Measurements from ENCODE around the gene CTXN1.
A peak's percentile ranks its signal among the peaks of the same experiment; 100 is the strongest.
"Not testable (repeated sequence)": the region's sequence is repeated elsewhere in the genome, so short reads cannot be mapped to it uniquely, and the experiment has no call there.

Gene CTXN1

GRCh38 chr19:7925171-7925851, 624 bp downstream of the CTXN1 start:
- DNase-seq (ENCODE audit: low spot score): peak; percentile 96

DNA sequence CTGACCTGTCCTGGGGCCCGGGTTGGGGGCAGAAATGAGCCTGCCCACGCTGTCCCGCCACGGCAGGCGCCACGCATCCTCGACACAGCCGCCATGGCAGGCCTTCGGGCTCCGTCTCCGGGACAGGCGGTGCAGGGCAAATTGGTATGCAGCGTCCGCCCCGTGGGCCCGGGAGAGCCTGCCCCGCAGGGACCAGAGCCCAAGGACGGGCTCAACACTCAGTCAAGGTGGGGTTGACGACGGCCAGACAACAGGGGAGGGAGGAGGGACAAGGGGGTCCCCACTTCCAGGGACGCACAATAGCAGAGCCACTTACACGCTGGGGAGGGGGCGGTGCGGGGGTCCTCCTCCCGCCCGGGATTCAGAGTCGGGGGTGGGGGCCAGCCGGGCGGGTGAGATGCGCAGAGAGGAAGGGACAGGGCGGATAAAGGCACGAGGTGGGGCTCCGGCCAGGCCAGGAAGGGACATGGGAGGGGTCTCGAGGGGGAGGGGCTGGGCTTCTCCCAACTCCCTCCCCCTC, 1.2 kb downstream of the CTXN1 start:
- no peak for DNase-seq (ENCODE audit: low spot score)

DNA sequence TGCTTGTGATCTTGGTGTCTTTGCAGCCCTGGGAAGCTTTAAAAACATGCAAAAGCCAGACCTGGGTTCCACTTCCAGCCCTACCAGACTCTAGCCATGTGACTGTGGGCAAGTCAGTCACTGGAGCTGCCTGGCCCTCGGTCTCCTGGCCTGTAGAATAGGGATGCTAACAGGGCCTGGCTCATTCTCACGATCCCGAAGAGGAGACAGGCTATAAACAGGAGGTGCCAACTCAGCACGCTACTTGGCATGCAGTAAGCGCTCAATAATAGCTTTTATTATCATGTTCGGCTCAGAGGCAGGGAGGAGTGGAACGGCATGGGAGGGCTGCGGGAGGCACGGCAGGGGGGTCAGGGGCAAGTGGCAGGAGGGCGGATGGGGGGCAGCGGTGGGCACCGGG, 1.7 kb downstream of the CTXN1 start:
- no peak for DNase-seq (ENCODE audit: low spot score)

- no peak for DNase-seq (ENCODE audit: low spot score)
These were observed 2.4 kb downstream of the CTXN1 start for GRCh38 chr19:7923295-7924191.

DNA sequence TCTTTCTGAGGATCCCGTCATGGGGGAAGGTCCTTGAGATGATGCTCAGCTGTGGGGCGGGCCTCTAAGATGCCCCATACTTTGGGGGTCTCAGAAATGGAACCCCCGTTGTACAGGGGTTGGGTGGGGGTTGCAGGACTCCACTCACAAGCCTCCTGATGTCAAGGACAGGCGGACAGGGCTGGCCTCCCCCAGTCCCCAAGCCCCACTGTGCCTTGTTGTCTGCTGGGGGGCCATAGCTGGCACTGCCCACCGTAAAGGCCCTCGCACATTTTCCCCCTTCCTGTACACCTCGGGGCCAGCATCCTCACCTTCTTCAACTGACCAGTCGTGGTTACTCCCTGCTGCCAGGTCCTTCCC, 3.1 kb downstream of the CTXN1 start:
- DNase-seq (ENCODE audit: low spot score): no peak

GRCh38 chr19:7921967-7922835, 3.7 kb downstream of the CTXN1 start:
- DNase-seq (ENCODE audit: low spot score): no peak

- DNase-seq (ENCODE audit: low spot score): no peak
These were observed 4.5 kb downstream of the CTXN1 start for GRCh38 chr19:7921302-7921966.

DNA sequence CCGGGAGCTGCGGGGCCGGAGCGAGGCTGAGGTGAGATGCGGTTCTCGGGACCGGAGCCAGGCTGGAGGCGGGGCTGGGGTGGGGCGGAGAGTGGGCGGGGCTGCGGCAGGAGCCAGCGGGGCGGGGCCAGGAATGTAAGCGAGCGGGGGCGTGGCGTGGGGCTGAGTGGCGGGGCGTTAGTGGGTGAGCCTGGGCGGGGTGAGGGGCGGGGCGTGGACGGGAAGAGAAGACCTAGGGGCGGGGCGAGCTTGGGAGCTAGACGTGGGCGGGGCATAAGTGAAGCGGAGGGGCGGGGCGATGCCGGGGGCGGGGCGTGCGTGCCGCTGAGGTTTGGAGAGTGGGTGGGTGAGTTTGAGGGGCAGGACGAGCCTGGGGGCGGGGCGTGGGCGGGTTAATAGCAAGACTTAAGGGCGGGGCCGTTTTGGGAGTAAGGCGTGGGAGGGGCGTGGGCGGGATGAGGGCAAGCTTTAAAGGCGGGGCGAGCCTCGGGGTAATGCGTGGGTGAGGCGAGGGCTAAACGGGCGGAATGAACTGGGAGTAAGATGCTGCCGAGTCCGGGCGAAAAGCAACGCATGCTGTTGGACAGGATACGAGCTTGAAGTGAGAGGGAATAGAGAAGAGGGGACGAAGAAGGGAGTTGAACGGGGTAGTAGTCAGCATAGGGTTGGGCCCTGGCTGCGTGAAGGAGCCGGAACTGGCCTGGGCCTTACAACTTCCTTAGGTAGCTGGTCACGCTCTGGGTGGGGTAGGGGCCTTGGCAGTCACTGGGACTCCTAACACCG, 5.2 kb downstream of the CTXN1 start:
- peak; percentile 82 for DNase-seq (ENCODE audit: low spot score)

- DNase-seq (ENCODE audit: low spot score): peak; percentile 75
These were observed 6.1 kb downstream of the CTXN1 start, which contains the start of gene SNAPC2 for GRCh38 chr19:7919610-7920518. Gene SNAPC2, plus strand, starts transcription at chr19:7920338. Its CDS starts 29 bp downstream, at chr19:7920367.

GRCh38 chr19:7918615-7919421, 7.1 kb downstream of the CTXN1 start:
- no peak for DNase-seq (ENCODE audit: low spot score)

DNA sequence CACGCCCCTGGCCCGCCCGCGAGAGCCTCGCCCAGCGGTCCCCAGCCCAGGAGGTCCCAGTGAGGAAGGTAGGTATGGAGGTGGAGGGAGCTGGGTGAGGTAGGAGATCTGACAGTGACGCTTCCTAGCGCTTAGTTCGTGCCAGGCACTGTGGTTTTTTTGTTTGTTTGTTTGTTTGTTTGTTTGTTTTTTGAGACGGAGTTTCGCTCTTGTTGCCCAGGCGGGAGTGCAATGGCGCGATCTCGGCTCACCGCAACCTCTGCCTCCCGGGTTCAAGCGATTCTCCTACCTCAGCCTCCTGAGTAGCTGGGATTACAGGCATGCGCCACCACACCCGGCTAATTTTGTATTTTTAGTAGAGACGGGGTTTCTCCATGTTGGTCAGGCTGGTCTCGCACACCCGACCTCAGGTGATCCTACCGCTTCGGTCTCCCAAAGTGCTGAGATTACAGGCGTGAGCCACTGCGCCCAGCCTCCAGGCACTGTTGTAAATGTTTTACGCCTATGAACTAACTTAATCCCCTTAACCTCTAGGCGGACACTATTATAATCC, 7.8 kb downstream of the CTXN1 start:
- DNase-seq (ENCODE audit: low spot score): not testable (repeated sequence)

GRCh38 chr19:7917267-7918061, 8.5 kb downstream of the CTXN1 start:
- DNase-seq (ENCODE audit: low spot score): peak; percentile 82

DNA sequence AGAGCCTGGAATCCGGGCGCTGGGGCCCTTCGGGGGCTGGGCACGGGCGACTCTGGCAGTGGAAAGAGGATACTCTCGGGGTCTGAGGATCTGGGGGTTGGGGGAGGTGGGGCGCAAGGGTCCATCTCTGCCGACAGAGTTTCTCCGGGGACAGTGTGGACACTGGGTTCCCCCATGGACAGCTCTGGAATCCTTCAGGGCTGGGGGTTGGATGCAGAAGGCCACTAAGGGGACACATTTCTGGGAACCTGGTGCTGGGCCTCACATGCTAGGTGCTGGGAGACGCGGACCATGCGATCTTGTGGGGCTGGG, 9.0 kb downstream of the CTXN1 start:
- no peak for DNase-seq (ENCODE audit: low spot score)

DNA sequence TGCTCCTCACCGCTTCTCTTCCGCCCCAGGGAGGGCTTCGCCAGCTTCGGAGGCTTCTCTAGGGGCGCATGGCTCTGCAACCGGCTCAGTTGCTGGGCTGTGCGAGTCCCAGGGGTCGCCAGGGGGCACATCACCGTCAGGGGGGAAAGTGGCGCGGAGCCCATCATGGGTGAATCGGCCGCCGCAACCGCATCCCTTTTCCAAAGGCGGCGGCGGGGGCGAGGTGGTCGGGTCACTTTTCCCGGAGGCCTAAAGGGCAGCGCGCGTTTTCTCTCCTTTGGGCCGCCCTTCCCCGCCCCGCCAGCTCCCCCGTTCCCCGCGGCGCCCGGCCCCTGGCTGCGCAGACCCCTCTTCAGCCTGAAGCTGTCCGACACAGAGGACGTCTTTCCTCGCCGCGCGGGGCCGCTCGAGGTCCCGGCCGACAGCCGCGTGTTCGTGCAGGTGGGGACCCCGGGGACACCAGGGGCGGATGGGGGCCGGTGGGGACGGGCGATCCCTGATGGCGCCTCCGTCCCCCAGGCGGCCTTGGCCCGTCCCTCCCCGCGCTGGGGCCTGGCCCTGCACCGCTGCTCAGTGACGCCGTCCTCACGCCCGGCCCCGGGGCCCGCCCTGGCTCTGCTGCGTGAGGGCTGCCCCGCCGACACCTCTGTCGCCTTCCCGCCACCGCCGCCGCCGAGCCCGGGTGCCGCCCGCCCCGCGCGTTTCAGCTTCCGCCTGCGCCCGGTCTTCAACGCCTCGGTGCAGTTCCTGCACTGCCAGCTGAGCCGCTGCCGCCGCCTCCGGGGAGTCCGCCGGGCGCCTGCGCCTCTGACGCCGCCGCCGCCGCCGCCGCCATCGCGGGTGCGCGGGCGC, 9.6 kb downstream of the CTXN1 start:
- DNase-seq (ENCODE audit: low spot score): peak; percentile 48

GRCh38 chr19:7915250-7916102, 10.5 kb downstream of the CTXN1 start:
- no peak for DNase-seq (ENCODE audit: low spot score)

DNA sequence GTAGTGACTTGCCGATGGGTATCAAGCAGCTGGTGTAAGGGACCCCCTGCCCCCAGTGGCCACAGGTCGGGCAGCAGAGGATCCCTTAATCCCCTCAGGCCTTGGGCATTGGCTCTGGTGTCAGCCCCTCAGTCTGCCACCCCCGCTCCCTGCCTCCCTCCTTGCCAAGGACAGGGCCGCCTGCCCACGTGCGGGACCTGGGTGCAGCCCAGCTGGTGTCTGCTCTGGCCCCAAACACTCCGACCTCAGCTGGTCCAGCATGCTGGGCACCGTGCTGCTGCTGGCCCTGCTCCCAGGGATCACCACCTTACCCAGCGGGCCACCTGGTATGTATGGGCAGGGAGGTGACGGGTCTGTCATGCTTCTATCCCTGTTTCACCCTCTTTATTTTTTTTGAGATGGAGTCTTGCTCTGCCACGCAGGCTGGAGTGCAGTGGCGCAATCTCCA, 11.3 kb downstream of the CTXN1 start, which contains the start of gene TGFBR3L:
TSS of gene TGFBR3L (plus strand) at position 233 of the 448 bp plus-strand sequence.
- no peak for DNase-seq (ENCODE audit: low spot score)

Measured in HuH-7 (cell line).